Chondrocyte (in vitro differentiated cells): ENCODE data around the gene SRCAP. TPM values are rescaled to one million over a fixed set of nuclear protein-coding genes. Genes with fewer than 3 reads are reported as not detected.

ENCODE experiments used
- DNase-seq: peaks from one replicate; pipeline ENCODE4 v3.0.0; 2021; ENCODE audit warnings: mixed read lengths, low spot score
- H3K27ac Mint-ChIP-seq: one replicate; pipeline ENCODE4 v1.8.0; 2021; ENCODE audit warnings: mild to moderate bottlenecking, moderate library complexity, mixed read lengths; ENCODE audit not compliant: unreplicated experiment
- H3K27me3 Mint-ChIP-seq: 2 replicates; pipeline ENCODE4 v1.8.0; 2021; ENCODE audit warnings: low read depth, mixed read lengths
- H3K36me3 Mint-ChIP-seq: 2 replicates; pipeline ENCODE4 v1.8.0; 2021; ENCODE audit warnings: low read depth, mixed read lengths
- H3K4me1 Mint-ChIP-seq: 2 replicates; pipeline ENCODE4 v1.8.0; 2021; ENCODE audit warnings: low read depth, mild to moderate bottlenecking, mixed read lengths
- H3K4me3 Mint-ChIP-seq: one replicate; pipeline ENCODE4 v1.8.0; 2021; ENCODE audit warnings: mild to moderate bottlenecking, moderate library complexity, mixed read lengths; ENCODE audit not compliant: unreplicated experiment
- H3K9me3 Mint-ChIP-seq: 2 replicates; pipeline ENCODE4 v1.8.0; 2021; ENCODE audit warnings: low read depth, mixed read lengths
- total RNA-seq: library from RNA; stranded (reverse); gene quantifications from 3 replicates; pipeline ENCODE4 v1.2.1, GENCODE V29; 2021
- TF ChIP-seq, protein P1 (sequence below): fragments of 200-600 bp; sonication (generic); IDR thresholded peaks from 2 replicates; pipeline ENCODE4 v1.5.0; 2021; ENCODE audit warnings: antibody characterized with exemption, mild to moderate bottlenecking, moderate library complexity

Gene SRCAP
- total RNA-seq, 1 donor from 2014 or later: 49.2 TPM

DNA sequence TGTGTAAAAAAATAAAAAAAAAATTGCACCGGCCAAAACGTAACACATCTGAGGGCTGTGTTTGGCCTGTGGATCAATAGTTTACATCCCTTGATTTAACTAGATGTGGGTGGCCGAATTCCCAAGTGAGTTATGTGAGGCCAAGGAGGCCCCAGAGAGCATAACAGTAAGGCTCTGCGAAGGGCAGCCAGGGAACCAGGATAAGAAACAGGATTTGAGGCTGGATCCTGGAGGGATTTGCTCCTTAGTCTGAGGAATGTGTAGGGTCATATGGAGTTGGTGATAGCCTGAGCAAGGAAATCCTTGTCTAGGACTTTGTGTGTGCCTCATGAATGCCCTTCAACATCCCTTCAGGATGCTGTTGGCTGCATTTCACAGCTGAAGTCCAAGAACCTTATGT lies 51.2 kb downstream of the SRCAP start:
- H3K36me3 Mint-ChIP-seq: peaks cover 8% of the 10 kb centered on the region
- TF ChIP-seq, protein P1, sequence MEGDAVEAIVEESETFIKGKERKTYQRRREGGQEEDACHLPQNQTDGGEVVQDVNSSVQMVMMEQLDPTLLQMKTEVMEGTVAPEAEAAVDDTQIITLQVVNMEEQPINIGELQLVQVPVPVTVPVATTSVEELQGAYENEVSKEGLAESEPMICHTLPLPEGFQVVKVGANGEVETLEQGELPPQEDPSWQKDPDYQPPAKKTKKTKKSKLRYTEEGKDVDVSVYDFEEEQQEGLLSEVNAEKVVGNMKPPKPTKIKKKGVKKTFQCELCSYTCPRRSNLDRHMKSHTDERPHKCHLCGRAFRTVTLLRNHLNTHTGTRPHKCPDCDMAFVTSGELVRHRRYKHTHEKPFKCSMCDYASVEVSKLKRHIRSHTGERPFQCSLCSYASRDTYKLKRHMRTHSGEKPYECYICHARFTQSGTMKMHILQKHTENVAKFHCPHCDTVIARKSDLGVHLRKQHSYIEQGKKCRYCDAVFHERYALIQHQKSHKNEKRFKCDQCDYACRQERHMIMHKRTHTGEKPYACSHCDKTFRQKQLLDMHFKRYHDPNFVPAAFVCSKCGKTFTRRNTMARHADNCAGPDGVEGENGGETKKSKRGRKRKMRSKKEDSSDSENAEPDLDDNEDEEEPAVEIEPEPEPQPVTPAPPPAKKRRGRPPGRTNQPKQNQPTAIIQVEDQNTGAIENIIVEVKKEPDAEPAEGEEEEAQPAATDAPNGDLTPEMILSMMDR: no peak
- H3K4me1 Mint-ChIP-seq: peaks cover 25% of the 10 kb centered on the region
- no peak overlapping the region for H3K4me3 Mint-ChIP-seq
- H3K9me3 Mint-ChIP-seq: no peaks in the 10 kb centered on the region
- DNase-seq: no peak
- peak overlapping the region; percentile 22 for H3K27ac Mint-ChIP-seq
- H3K27me3 Mint-ChIP-seq: no peaks in the 10 kb centered on the region

DNA sequence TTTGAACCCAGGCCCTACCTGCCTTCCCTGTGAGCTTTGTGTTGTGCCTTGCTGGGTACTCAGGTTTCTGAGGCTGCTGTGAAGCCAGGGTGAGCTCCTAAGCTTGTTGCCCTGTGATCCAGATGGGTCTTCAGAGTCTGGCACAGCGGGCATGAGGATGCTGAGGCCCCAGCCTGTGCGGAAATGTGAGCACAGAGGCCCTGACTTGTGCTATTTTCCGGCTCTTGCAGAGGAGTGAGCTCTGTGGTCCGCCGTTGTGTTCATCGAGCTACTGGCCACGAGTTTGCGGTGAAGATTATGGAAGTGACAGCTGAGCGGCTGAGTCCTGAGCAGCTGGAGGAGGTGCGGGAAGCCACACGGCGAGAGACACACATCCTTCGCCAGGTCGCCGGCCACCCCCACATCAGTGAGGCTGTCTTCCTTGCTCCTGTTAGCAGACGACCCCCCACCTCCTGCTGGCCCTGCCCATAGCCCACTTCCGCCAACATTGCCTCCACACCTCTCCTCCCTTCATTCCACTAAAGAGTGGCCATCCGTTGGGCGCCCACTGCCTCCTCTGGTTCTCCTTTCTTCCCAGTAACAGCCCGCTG lies 52.0 kb downstream of the SRCAP start:
- DNase-seq: no peak
- no peak overlapping the region for H3K4me3 Mint-ChIP-seq

DNA sequence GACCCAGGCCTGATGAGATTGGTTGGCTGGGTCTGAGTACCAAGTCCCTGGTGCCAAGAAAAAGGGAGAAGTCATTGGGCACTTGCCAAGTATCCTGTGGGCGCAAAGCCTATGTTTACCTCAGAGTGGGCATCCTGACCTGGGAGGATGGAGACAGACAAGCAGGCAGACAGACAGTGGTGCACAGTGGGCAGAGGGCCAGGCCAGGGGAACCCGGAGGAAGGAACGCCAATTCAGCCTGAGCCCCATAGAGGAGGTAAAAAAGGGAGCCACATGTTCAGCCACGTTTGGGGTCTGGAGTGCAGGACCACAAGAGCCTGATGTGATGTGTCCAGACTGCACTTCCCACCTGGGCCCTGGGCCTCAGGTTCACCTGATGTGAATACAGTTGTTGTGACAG lies 54.6 kb downstream of the SRCAP start:
- no peak overlapping the region for H3K4me3 Mint-ChIP-seq
- TF ChIP-seq, protein P1: no peak
- DNase-seq: no peak
- H3K27me3 Mint-ChIP-seq: no peaks in the 10 kb centered on the region
- H3K27ac Mint-ChIP-seq: no peak overlapping the region
- no peaks in the 10 kb centered on the region for H3K9me3 Mint-ChIP-seq
- H3K4me1 Mint-ChIP-seq: peaks cover 15% of the 10 kb centered on the region
- H3K36me3 Mint-ChIP-seq: peaks cover 11% of the 10 kb centered on the region

More for the DNA sequence above, 52.0 kb downstream of the SRCAP start:
- TF ChIP-seq, protein P1: no peak
- Mint-ChIP-seq H3K27me3 (no peaks in the 10 kb centered on the region), H3K36me3 (peaks cover 9% of the 10 kb centered on the region), H3K9me3 (no peaks in the 10 kb centered on the region), H3K27ac (no peak overlapping the region), H3K4me1 (peaks cover 25% of the 10 kb centered on the region)

DNA sequence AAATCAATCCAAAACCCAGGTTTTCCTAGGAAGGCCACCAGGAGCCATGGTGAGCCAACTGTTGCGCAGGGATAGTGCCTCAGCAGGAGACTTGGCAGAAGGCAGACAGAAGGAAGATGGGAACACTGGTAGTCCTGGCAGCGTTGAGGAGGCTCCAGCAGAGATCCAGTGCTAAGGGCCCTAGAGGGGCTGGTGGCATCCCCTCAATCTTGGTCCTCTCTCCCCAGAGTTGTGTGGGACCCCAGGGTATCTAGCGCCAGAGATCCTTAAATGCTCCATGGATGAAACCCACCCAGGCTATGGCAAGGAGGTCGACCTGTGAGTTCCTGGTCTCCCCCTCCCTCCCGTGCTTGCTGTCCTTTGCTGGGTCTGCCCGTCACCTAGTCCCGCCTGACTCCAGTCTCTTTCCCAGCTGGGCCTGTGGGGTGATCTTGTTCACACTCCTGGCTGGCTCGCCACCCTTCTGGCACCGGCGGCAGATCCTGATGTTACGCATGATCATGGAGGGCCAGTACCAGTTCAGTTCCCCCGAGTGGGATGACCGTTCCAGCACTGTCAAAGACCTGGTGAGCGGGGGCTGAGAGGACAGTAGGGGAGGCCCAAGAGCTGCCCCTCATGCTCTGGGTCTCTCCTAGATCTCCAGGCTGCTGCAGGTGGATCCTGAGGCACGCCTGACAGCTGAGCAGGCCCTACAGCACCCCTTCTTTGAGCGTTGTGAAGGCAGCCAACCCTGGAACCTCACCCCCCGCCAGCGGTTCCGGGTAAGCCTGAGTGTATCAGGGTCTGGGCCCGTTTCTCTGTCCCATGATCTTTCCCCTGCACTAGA lies 57.2 kb downstream of the SRCAP start:
- H3K9me3 Mint-ChIP-seq: no peaks in the 10 kb centered on the region
- TF ChIP-seq, protein P1: no peak

DNA sequence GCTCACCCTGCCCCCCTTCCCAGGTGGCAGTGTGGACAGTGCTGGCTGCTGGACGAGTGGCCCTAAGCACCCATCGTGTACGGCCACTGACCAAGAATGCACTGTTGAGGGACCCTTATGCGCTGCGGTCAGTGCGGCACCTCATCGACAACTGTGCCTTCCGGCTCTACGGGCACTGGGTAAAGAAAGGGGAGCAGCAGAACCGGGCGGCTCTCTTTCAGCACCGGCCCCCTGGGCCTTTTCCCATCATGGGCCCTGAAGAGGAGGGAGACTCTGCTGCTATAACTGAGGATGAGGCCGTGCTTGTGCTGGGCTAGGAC lies 57.8 kb downstream of the SRCAP start:
- peaks cover 14% of the 10 kb centered on the region for H3K4me1 Mint-ChIP-seq
- peak; percentile 78 for DNase-seq

More for the DNA sequence above, 57.2 kb downstream of the SRCAP start:
- peaks cover 11% of the 10 kb centered on the region for H3K36me3 Mint-ChIP-seq
- peak; percentile 79 for DNase-seq
- H3K27me3 Mint-ChIP-seq: no peaks in the 10 kb centered on the region
- peaks cover 12% of the 10 kb centered on the region for H3K4me1 Mint-ChIP-seq
- no peak overlapping the region for H3K27ac Mint-ChIP-seq
- H3K4me3 Mint-ChIP-seq: no peak overlapping the region

More for the DNA sequence above, 57.8 kb downstream of the SRCAP start:
- H3K27me3 Mint-ChIP-seq: no peaks in the 10 kb centered on the region
- no peaks in the 10 kb centered on the region for H3K9me3 Mint-ChIP-seq
- H3K36me3 Mint-ChIP-seq: peaks cover 7% of the 10 kb centered on the region
- H3K4me3 Mint-ChIP-seq: no peak overlapping the region
- H3K27ac Mint-ChIP-seq: no peak overlapping the region
- TF ChIP-seq, protein P1: no peak
